HCT116 (cell line): Measurements from ENCODE around the gene SNCA.

Experiments used
- CEBPB ChIP-seq: IDR thresholded peaks from 2 replicates; pipeline ENCODE4 v1.6.1; 2012; ENCODE audit warnings: low read depth
- CTCF ChIP-seq, 3 experiments: fragments of 200-600 bp in 1 of 3; sonication (generic) in 1 of 3; IDR thresholded peaks in 2 of 3; conservative IDR thresholded peaks in 1 of 3; 2 replicates each; pipeline ENCODE4 v1.5.1; 2012 to 2017; ENCODE audit warnings: low read depth in 2 of 3, low read length in 2 of 3, antibody characterized with exemption in 1 of 3, borderline replicate concordance in 1 of 3, control low read depth in 1 of 3, mild to moderate bottlenecking in 1 of 3, mixed read lengths in 1 of 3, mixed run types in 1 of 3, moderate library complexity in 1 of 3; ENCODE audit not compliant: insufficient read depth in 1 of 3
- EGR1 ChIP-seq: IDR thresholded peaks from 2 replicates; pipeline ENCODE4 v1.6.1; 2012; ENCODE audit warnings: low read depth
- ELF1 ChIP-seq: IDR thresholded peaks from 2 replicates; pipeline ENCODE4 v1.6.1; 2012; ENCODE audit warnings: low read depth, borderline replicate concordance
- EZH2 ChIP-seq: fragments of 200-600 bp; sonication (generic); IDR thresholded peaks from 2 replicates; pipeline ENCODE4 v1.6.1; 2017; ENCODE audit warnings: antibody characterized with exemption, mixed run types
- FOSL1 ChIP-seq: IDR thresholded peaks from 2 replicates; pipeline ENCODE4 v1.6.1; 2012; ENCODE audit warnings: low read depth
- MAX ChIP-seq: IDR thresholded peaks from 2 replicates; pipeline ENCODE4 v1.6.1; 2012
- POLR2A ChIP-seq: IDR thresholded peaks from 2 replicates; pipeline ENCODE4 v1.7.0; 2011; ENCODE audit warnings: borderline replicate concordance; ENCODE audit not compliant: insufficient read depth, insufficient read length; ENCODE audit errors: extremely low read depth
- RAD21 ChIP-seq: IDR thresholded peaks from 2 replicates; pipeline ENCODE4 v1.6.1; 2012; ENCODE audit warnings: low read depth, mild to moderate bottlenecking
- REST ChIP-seq: IDR thresholded peaks from 2 replicates; pipeline ENCODE4 v1.6.1; 2012; ENCODE audit warnings: low read depth
- YY1 ChIP-seq: IDR thresholded peaks from 2 replicates; pipeline ENCODE4 v1.6.1; 2011; ENCODE audit warnings: low read length, low read depth, moderate library complexity, mild to moderate bottlenecking; ENCODE audit not compliant: insufficient replicate concordance; ENCODE audit errors: extremely low read depth
- ZBTB33 ChIP-seq: IDR thresholded peaks from 2 replicates; pipeline ENCODE4 v1.6.1; 2011; ENCODE audit warnings: mild to moderate bottlenecking, low read length, moderate library complexity; ENCODE audit not compliant: insufficient replicate concordance; ENCODE audit errors: extremely low read depth
- ZFX ChIP-seq: fragments of 450-650 bp; IDR thresholded peaks from 2 replicates; pipeline ENCODE4 v1.6.1; 2017

- TF ChIP-seq CTCF (IDR thresholded peaks at IDR 0.05 in 2 of 3, conservative IDR thresholded peaks at IDR 0.05 in 1 of 3; ENCODE audit: borderline replicate concordance in 1 of 3, insufficient read depth in 1 of 3, low read depth in 2 of 3, low read length in 2 of 3) (no peak), EZH2 (no peak), YY1 (no peak), REST (no peak), POLR2A (no peak), MAX (no peak), ELF1 (no peak), FOSL1 (no peak), EGR1 (no peak), ZBTB33 (no peak), ZFX (no peak), CEBPB (no peak), RAD21 (no peak)
Measured at GRCh38 chr4:89805297-89805696, 31.7 kb downstream of the SNCA start.
